Measurements from ENCODE around the gene WWOX. TPM values are rescaled to one million over a fixed set of nuclear protein-coding genes. Genes with fewer than 3 reads are reported as not detected.

Gene WWOX
- total RNA-seq, 4 donors from 2014 or later = 135 to 209 (median 159) TPM

DNA sequence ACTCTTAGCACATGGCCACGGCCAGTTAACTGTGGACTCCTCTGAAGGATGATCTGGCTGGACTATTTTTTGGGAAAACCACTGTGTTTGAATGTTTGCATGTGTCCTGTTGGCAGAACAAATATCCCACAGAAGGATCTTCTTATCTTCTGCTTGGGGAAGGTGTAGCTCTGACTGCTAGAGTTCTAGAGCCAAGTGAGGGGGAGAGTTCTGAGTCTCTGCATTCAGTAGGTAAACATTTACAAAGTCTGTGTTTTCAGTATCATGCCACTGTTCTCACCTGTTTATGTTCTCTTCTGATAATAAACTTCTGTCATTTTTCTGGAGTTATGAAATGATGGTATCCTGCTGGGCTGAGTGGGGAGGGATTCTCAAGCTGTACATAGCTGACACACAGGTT is 241.1 kb downstream of the WWOX start:
- H3K9me3 ChIP-seq = no peaks in the 10 kb centered on the region
- no peaks in the 10 kb centered on the region for H3K4me1 ChIP-seq
- no peaks in the 10 kb centered on the region for H3K36me3 ChIP-seq
- no peak overlapping the region for H3K4me3 ChIP-seq (replicated peaks in 1 of 3)
- no peak for TF ChIP-seq POLR2A (IDR thresholded peaks at IDR 0.05)
- TF ChIP-seq, protein P1, sequence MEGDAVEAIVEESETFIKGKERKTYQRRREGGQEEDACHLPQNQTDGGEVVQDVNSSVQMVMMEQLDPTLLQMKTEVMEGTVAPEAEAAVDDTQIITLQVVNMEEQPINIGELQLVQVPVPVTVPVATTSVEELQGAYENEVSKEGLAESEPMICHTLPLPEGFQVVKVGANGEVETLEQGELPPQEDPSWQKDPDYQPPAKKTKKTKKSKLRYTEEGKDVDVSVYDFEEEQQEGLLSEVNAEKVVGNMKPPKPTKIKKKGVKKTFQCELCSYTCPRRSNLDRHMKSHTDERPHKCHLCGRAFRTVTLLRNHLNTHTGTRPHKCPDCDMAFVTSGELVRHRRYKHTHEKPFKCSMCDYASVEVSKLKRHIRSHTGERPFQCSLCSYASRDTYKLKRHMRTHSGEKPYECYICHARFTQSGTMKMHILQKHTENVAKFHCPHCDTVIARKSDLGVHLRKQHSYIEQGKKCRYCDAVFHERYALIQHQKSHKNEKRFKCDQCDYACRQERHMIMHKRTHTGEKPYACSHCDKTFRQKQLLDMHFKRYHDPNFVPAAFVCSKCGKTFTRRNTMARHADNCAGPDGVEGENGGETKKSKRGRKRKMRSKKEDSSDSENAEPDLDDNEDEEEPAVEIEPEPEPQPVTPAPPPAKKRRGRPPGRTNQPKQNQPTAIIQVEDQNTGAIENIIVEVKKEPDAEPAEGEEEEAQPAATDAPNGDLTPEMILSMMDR (IDR thresholded peaks at IDR 0.05) = no peak
- no peak overlapping the region for H3K27ac ChIP-seq
- WGBS, 2 donors = 94% methylated on average over 1 of the region's 1 CpG; no CpG with 5 or more reads in 1 of the 2 donors
- H3K27me3 ChIP-seq = no peaks in the 10 kb centered on the region
- intact Hi-C loops (cut with DNase I) = no loop called here
- no peak for DNase-seq

- TF ChIP-seq, protein P1 (IDR thresholded peaks at IDR 0.05) = no peak
- TF ChIP-seq POLR2A (IDR thresholded peaks at IDR 0.05) = no peak
- intact Hi-C loops (cut with DNase I) = no loop called here
- WGBS, 2 donors = 95% methylated on average over 3 of the region's 3 CpGs; no CpG with 5 or more reads in 1 of the 2 donors
- H3K4me1 ChIP-seq = no peaks in the 10 kb centered on the region
- H3K9me3 ChIP-seq = no peaks in the 10 kb centered on the region
- H3K4me3 ChIP-seq (replicated peaks in 1 of 3) = no peak overlapping the region
- no peak for DNase-seq
- no peaks in the 10 kb centered on the region for H3K27me3 ChIP-seq
- no peak overlapping the region for H3K27ac ChIP-seq
- no peaks in the 10 kb centered on the region for H3K36me3 ChIP-seq
These were observed 248.6 kb downstream of the WWOX start for GRCh38 chr16:78348068-78348467.

GRCh38 chr16:78348886-78349285 is 249.4 kb downstream of the WWOX start:
- Histone ChIP-seq H3K27me3 (no peaks in the 10 kb centered on the region), H3K4me1 (no peaks in the 10 kb centered on the region), H3K4me3 (replicated peaks in 1 of 3) (no peak overlapping the region), H3K9me3 (no peaks in the 10 kb centered on the region), H3K27ac (no peak overlapping the region), H3K36me3 (no peaks in the 10 kb centered on the region)
- DNase-seq = no peak
- intact Hi-C loops (cut with DNase I) = no loop called here
- TF ChIP-seq, protein P1 (IDR thresholded peaks at IDR 0.05) = no peak
- no peak for TF ChIP-seq POLR2A (IDR thresholded peaks at IDR 0.05)
- WGBS, 2 donors = 86% methylated on average over 9 of the region's 9 CpGs; no CpG with 5 or more reads in 1 of the 2 donors

GRCh38 chr16:78352184-78352583 is 252.7 kb downstream of the WWOX start:
- no peak for TF ChIP-seq POLR2A (IDR thresholded peaks at IDR 0.05)
- TF ChIP-seq, protein P1 (IDR thresholded peaks at IDR 0.05) = no peak
- no peaks in the 10 kb centered on the region for H3K36me3 ChIP-seq
- DNase-seq = no peak
- no peaks in the 10 kb centered on the region for H3K9me3 ChIP-seq
- intact Hi-C loops (cut with DNase I) = no loop called here
- H3K27ac ChIP-seq = no peak overlapping the region
- H3K4me1 ChIP-seq = no peaks in the 10 kb centered on the region
- WGBS, 2 donors = 92 to 96% methylated on average over 1 of the region's 1 CpG
- H3K27me3 ChIP-seq = no peaks in the 10 kb centered on the region
- H3K4me3 ChIP-seq (replicated peaks in 1 of 3) = no peak overlapping the region

GRCh38 chr16:78353640-78354275 is 254.3 kb downstream of the WWOX start:
- 65 to 80% methylated on average over 9 of the region's 9 CpGs for WGBS, 2 donors
- TF ChIP-seq, protein P1 (IDR thresholded peaks at IDR 0.05) = no peak
- no peak for TF ChIP-seq POLR2A (IDR thresholded peaks at IDR 0.05)
- no peak overlapping the region for H3K4me3 ChIP-seq (replicated peaks in 1 of 3)
- no peaks in the 10 kb centered on the region for H3K4me1 ChIP-seq
- no peaks in the 10 kb centered on the region for H3K36me3 ChIP-seq
- DNase-seq = peak in 1 of 2 donors; percentile 22
- H3K27me3 ChIP-seq = no peaks in the 10 kb centered on the region
- intact Hi-C loops (cut with DNase I) = no loop called here
- H3K9me3 ChIP-seq = no peaks in the 10 kb centered on the region
- no peak overlapping the region for H3K27ac ChIP-seq

Data from thyroid gland (tissue), 4 donors.